ENCODE results near the gene CFD.

The CFD gene

DNA sequence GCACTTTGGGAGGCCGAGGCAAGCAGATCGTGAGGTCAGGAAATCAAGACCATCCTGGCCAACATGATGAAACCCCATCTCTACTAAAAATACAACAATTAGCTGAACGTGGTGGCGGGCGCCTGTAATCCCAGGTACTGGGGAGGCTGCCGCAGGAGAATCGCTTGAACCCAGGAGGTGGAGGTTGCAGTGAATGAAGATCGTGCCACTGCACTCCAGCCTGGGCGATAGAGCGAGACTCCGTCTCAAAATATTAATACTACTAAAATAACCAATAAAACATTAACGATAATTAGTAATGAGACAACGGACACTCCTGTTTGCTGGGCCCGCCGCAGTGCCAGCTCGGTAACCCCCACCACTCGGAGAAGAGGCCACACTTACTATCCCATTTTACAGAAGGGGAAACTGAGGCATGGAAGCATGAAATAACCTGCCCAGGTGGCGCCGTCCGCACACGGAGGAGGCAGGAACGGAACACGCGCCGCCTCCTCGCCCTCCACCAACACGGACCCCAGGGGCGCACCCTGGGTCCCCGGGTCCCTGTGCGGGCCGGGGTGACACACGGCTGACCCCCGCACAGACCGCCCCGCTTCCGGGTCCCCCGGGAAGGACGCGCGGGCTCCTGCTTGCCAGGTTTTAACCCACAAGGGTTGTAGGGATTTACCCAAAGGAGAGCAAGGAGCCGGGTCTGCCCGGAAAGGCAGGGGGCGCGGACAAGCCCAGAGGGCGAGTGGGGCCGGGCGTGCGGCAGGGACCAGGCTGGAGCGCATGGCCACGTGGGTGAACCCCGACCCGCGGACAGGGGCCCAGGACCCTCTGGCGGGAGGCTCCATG, 52.0 kb downstream of the CFD start:
- no peak for DNase-seq

DNA sequence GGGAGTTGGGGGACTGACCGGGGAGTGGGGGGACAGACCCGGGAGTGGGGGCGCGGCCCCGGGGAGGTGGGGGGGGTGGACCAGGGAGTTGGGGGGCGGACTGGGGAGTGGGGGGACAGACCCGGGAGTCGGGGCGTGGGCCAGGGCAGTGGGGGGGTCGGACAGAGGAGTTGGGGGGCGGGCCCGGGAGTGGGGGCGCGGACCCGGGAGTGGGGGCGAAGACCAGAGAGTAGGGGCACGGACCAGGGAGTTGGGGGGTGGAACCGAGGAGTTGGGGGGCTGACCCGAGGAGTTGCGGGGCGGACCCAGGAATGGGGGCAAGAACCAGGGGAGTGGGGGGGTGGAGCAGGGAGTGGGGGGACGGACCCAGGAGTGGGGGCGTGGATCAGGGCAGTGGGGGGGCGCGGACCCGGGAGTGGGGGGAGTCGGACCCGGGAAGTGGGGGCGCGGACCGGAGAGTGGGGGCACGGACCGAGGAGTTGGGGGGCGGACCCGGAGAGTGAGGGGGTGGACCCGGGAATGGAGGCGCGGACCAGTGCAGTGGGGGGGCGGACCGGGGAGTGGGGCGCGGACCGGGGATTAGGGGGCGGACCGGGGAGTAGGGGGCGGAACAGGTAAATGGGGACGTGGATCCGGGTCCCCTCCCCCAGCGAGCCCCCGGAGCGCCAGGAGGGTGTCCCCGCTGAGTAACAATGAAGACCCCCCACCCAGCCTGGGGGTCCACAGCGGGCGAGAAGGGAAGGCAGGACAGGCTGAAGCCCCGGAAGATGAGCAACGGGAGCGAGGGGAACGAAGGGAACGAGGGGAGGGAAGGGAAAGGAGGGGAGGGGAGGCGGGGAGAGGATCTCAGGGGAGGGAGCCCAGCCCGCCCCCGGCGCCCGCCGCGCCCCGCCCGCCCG, 53.0 kb downstream of the CFD start:
- no peak for DNase-seq

Measured in NCI-H187 treated with DMSO at 0.1 percent for 48 hours (cell line).